ENCODE results near the gene GPR45. TPM values are rescaled to one million over a fixed set of nuclear protein-coding genes. Genes with fewer than 3 reads are reported as not detected.

The GPR45 gene
- total and polyA plus RNA-seq, 2 experiments from 2014 or later = 0.21 to 0.26 TPM

DNA sequence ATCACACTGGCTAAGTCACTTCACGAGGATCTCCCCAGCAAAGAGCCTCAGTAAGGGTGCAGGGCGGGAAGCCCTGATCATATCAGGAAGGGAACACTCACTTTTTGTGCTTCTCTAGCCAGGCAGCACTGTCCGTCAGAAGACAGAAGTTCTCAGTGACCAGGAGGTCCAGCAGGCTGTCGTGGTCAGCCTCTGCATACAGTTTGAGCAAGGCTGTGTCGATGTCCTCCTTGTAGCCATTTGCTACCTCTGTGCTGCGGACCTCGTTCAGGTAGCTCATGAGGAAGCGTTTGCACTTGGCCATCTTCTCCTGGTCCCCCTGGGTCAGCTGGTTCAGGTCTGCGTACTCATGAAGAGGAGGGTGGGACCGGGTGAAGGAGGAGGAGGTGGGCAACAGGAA lies 38.7 kb downstream of the GPR45 start:
- H3K27ac Mint-ChIP-seq = no peak overlapping the region
- peaks cover 5% of the 10 kb centered on the region for H4K20me1 ChIP-seq (replicated peaks; ENCODE audit: insufficient read depth)
- no peaks in the 10 kb centered on the region for H3K36me3 ChIP-seq (ENCODE audit: insufficient read depth)

More for the DNA sequence above, 38.7 kb downstream of the GPR45 start:
- no peaks in the 10 kb centered on the region for H3K4me1 ChIP-seq (ENCODE audit: insufficient read depth)
- H3K9me2 ChIP-seq (ENCODE audit: insufficient read depth) = no peaks in the 10 kb centered on the region
- TF ChIP-seq, protein P1, sequence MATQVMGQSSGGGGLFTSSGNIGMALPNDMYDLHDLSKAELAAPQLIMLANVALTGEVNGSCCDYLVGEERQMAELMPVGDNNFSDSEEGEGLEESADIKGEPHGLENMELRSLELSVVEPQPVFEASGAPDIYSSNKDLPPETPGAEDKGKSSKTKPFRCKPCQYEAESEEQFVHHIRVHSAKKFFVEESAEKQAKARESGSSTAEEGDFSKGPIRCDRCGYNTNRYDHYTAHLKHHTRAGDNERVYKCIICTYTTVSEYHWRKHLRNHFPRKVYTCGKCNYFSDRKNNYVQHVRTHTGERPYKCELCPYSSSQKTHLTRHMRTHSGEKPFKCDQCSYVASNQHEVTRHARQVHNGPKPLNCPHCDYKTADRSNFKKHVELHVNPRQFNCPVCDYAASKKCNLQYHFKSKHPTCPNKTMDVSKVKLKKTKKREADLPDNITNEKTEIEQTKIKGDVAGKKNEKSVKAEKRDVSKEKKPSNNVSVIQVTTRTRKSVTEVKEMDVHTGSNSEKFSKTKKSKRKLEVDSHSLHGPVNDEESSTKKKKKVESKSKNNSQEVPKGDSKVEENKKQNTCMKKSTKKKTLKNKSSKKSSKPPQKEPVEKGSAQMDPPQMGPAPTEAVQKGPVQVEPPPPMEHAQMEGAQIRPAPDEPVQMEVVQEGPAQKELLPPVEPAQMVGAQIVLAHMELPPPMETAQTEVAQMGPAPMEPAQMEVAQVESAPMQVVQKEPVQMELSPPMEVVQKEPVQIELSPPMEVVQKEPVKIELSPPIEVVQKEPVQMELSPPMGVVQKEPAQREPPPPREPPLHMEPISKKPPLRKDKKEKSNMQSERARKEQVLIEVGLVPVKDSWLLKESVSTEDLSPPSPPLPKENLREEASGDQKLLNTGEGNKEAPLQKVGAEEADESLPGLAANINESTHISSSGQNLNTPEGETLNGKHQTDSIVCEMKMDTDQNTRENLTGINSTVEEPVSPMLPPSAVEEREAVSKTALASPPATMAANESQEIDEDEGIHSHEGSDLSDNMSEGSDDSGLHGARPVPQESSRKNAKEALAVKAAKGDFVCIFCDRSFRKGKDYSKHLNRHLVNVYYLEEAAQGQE (IDR thresholded peaks at IDR 0.05; ENCODE audit: unreplicated experiment) = no peak
- TF ChIP-seq, protein P2, sequence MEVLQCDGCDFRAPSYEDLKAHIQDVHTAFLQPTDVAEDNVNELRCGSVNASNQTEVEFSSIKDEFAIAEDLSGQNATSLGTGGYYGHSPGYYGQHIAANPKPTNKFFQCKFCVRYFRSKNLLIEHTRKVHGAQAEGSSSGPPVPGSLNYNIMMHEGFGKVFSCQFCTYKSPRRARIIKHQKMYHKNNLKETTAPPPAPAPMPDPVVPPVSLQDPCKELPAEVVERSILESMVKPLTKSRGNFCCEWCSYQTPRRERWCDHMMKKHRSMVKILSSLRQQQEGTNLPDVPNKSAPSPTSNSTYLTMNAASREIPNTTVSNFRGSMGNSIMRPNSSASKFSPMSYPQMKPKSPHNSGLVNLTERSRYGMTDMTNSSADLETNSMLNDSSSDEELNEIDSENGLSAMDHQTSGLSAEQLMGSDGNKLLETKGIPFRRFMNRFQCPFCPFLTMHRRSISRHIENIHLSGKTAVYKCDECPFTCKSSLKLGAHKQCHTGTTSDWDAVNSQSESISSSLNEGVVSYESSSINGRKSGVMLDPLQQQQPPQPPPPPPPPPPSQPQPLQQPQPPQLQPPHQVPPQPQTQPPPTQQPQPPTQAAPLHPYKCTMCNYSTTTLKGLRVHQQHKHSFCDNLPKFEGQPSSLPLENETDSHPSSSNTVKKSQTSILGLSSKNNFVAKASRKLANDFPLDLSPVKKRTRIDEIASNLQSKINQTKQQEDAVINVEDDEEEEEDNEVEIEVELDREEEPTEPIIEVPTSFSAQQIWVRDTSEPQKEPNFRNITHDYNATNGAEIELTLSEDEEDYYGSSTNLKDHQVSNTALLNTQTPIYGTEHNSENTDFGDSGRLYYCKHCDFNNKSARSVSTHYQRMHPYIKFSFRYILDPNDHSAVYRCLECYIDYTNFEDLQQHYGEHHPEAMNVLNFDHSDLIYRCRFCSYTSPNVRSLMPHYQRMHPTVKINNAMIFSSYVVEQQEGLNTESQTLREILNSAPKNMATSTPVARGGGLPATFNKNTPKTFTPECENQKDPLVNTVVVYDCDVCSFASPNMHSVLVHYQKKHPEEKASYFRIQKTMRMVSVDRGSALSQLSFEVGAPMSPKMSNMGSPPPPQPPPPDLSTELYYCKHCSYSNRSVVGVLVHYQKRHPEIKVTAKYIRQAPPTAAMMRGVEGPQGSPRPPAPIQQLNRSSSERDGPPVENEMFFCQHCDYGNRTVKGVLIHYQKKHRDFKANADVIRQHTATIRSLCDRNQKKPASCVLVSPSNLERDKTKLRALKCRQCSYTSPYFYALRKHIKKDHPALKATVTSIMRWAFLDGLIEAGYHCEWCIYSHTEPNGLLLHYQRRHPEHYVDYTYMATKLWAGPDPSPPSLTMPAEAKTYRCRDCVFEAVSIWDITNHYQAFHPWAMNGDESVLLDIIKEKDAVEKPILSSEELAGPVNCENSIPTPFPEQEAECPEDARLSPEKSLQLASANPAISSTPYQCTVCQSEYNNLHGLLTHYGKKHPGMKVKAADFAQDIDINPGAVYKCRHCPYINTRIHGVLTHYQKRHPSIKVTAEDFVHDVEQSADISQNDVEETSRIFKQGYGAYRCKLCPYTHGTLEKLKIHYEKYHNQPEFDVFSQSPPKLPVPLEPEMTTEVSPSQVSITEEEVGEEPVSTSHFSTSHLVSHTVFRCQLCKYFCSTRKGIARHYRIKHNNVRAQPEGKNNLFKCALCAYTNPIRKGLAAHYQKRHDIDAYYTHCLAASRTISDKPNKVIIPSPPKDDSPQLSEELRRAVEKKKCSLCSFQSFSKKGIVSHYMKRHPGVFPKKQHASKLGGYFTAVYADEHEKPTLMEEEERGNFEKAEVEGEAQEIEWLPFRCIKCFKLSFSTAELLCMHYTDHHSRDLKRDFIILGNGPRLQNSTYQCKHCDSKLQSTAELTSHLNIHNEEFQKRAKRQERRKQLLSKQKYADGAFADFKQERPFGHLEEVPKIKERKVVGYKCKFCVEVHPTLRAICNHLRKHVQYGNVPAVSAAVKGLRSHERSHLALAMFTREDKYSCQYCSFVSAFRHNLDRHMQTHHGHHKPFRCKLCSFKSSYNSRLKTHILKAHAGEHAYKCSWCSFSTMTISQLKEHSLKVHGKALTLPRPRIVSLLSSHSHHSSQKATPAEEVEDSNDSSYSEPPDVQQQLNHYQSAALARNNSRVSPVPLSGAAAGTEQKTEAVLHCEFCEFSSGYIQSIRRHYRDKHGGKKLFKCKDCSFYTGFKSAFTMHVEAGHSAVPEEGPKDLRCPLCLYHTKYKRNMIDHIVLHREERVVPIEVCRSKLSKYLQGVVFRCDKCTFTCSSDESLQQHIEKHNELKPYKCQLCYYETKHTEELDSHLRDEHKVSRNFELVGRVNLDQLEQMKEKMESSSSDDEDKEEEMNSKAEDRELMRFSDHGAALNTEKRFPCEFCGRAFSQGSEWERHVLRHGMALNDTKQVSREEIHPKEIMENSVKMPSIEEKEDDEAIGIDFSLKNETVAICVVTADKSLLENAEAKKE (CRISPR knock-in tag; IDR thresholded peaks at IDR 0.05) = no peak
- no peak for TF ChIP-seq EZH2phosphoT487 (IDR thresholded peaks at IDR 0.05; ENCODE audit: unreplicated experiment)
- no peak for TF ChIP-seq POLR2AphosphoS5 (IDR thresholded peaks at IDR 0.05; ENCODE audit: low read depth)
- TF ChIP-seq, protein P3, sequence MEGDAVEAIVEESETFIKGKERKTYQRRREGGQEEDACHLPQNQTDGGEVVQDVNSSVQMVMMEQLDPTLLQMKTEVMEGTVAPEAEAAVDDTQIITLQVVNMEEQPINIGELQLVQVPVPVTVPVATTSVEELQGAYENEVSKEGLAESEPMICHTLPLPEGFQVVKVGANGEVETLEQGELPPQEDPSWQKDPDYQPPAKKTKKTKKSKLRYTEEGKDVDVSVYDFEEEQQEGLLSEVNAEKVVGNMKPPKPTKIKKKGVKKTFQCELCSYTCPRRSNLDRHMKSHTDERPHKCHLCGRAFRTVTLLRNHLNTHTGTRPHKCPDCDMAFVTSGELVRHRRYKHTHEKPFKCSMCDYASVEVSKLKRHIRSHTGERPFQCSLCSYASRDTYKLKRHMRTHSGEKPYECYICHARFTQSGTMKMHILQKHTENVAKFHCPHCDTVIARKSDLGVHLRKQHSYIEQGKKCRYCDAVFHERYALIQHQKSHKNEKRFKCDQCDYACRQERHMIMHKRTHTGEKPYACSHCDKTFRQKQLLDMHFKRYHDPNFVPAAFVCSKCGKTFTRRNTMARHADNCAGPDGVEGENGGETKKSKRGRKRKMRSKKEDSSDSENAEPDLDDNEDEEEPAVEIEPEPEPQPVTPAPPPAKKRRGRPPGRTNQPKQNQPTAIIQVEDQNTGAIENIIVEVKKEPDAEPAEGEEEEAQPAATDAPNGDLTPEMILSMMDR (conservative IDR thresholded peaks at IDR 0.05; ENCODE audit: low read depth in 2 of 2) = no peak
- no peak for TF ChIP-seq EZH2 (IDR thresholded peaks at IDR 0.05; ENCODE audit: low read depth, unreplicated experiment)
- no peak for TF ChIP-seq ZNF114 (CRISPR knock-in tag; IDR thresholded peaks at IDR 0.05)
- TF ChIP-seq, protein P4, sequence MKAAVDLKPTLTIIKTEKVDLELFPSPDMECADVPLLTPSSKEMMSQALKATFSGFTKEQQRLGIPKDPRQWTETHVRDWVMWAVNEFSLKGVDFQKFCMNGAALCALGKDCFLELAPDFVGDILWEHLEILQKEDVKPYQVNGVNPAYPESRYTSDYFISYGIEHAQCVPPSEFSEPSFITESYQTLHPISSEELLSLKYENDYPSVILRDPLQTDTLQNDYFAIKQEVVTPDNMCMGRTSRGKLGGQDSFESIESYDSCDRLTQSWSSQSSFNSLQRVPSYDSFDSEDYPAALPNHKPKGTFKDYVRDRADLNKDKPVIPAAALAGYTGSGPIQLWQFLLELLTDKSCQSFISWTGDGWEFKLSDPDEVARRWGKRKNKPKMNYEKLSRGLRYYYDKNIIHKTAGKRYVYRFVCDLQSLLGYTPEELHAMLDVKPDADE (IDR thresholded peaks at IDR 0.05) = no peak
- no peak for TF ChIP-seq ZNF331 (CRISPR knock-in tag; IDR thresholded peaks at IDR 0.05; ENCODE audit: low read depth)
- no peak for TF ChIP-seq NANOG (IDR thresholded peaks at IDR 0.05; ENCODE audit: borderline replicate concordance)
- H3F3A ChIP-seq (replicated peaks; ENCODE audit: low read depth) = no peaks in the 10 kb centered on the region
- no peak overlapping the region for H3K4me2 ChIP-seq
- no peak overlapping the region for H3K4me3 ChIP-seq
- H3K4me1 Mint-ChIP-seq = no peaks in the 10 kb centered on the region
- no peak overlapping the region for H2AFZ ChIP-seq
- H3K79me2 ChIP-seq (replicated peaks; ENCODE audit: insufficient read depth) = no peaks in the 10 kb centered on the region
- peaks cover 39% of the 10 kb centered on the region for H3K36me3 Mint-ChIP-seq (ENCODE audit: low read depth)
- no peaks in the 10 kb centered on the region for H3K9me3 Mint-ChIP-seq
- H3K27me3 Mint-ChIP-seq (ENCODE audit: insufficient read depth, low read depth, poor library complexity) = peaks cover 6% of the 10 kb centered on the region
- no peak overlapping the region for H3K27ac ChIP-seq (ENCODE audit: low read depth)
- no peak overlapping the region for H3K4me3 Mint-ChIP-seq
- DNase-seq (ENCODE audit: low spot score) (no peak), ATAC-seq (no peak)
- no peaks in the 10 kb centered on the region for H3K27me3 ChIP-seq (ENCODE audit: insufficient read depth)

Measured in GM23338 (cell line).